K562 (cell line): ENCODE results near the gene KRT222. TPM values are rescaled to one million over a fixed set of nuclear protein-coding genes. Genes with fewer than 3 reads are reported as not detected.

Source experiments
- HIVEP1 ChIP-seq: fragments of 250-450 bp; sonication (Bioruptor Pico); IDR thresholded peaks from 2 replicates; pipeline ENCODE4 v1.4.0; 2020; ENCODE audit warnings: mild to moderate bottlenecking
- POLR2B ChIP-seq: fragments of 450-650 bp; IDR thresholded peaks from 2 replicates; pipeline ENCODE4 v1.6.1; 2018; ENCODE audit warnings: low read depth; ENCODE audit not compliant: partially characterized antibody
- RBM34 ChIP-seq: fragments of 200-400 bp; formaldehyde crosslinking; IDR thresholded peaks from 2 replicates; pipeline ENCODE4 v1.6.1; 2018; ENCODE audit warnings: low read length, borderline replicate concordance; ENCODE audit not compliant: insufficient read depth
- RERE ChIP-seq: sonication (generic); formaldehyde crosslinking; IDR thresholded peaks from 2 replicates; pipeline ENCODE4 v1.8.0; 2023; ENCODE audit warnings: missing genetic modification reagents, mild to moderate bottlenecking, borderline replicate concordance
- SREBF2 ChIP-seq: sonication (generic); formaldehyde crosslinking; IDR thresholded peaks from 2 replicates; pipeline ENCODE4 v1.4.0; 2020; ENCODE audit warnings: mild to moderate bottlenecking, missing genetic modification reagents
- ZNF766 ChIP-seq: fragments of 200-800 bp; sonication (Bioruptor generic); conservative IDR thresholded peaks from 2 replicates; pipeline ENCODE4 v1.6.1; 2016; ENCODE audit warnings: missing genetic modification characterization, missing compliant biosample characterization
- polyA plus RNA-seq, 8 experiments: library from polyadenylated mRNA; depleted of rRNA in 4 of 8; stranded (reverse) in 5 of 8; unstranded in 3 of 8; fragments of >200 nt; fragmentation: Nextera tagmentation in 2 of 8; fragmentation: Illumina TruSeq in 1 of 8; extraction: Ambion mirVana in 2 of 8; extraction: Trizol in 1 of 8; gene quantifications; 2 replicates each; pipeline versions ENCODE4 v1.2.1 to v1.2.3, GENCODE V29; 2011 to 2014; ENCODE audit warnings: inconsistent platforms in 1 of 8, missing spikeins in 1 of 8
- total RNA-seq, 7 experiments: library from RNA; depleted of rRNA in 6 of 7; stranded (reverse); fragments of >200 nt in 6 of 7; fragmentation: Illumina TruSeq in 2 of 7; extraction: Trizol in 2 of 7; gene quantifications; 2 replicates each; pipeline versions ENCODE4 v1.2.1 to v1.2.3, GENCODE V29; 2011 to 2021; ENCODE audit warnings: low replicate concordance in 1 of 7

The KRT222 gene
- total and polyA plus RNA-seq, 9 of the 15 experiments (the other 6 are each of a cell fraction or from before 2014, with no cell fraction given) = 0.03 to 0.11 (median 0.05) TPM; not detected in 5

- TF ChIP-seq ZNF766 (CRISPR knock-in tag) (no peak), HIVEP1 (CRISPR knock-in tag) (no peak), SREBF2 (CRISPR knock-in tag) (no peak), POLR2B (no peak), RBM34 (no peak), RERE (CRISPR knock-in tag) (no peak)
- TF ChIP-seq, all 486 proteins: peak for 0
Measured at GRCh38 chr17:40678902-40679522, 14.0 kb upstream of the KRT222 start (continued).
